Stimulated activated CD4-positive, alpha-beta T cell treated with anti-CD3 and anti-CD28 coated beads, Interleukin-1b, Interleukin-23, amount 100 ng/mL, for 1 hour (primary cell): ENCODE data around the gene OR4D9.

ENCODE experiments used
- DNase-seq, 2 donors: peaks; one replicate each; pipeline ENCODE4 v3.0.0-alpha.2; 2020; ENCODE audit warnings: low read depth in 2 of 2

Gene OR4D9

DNA sequence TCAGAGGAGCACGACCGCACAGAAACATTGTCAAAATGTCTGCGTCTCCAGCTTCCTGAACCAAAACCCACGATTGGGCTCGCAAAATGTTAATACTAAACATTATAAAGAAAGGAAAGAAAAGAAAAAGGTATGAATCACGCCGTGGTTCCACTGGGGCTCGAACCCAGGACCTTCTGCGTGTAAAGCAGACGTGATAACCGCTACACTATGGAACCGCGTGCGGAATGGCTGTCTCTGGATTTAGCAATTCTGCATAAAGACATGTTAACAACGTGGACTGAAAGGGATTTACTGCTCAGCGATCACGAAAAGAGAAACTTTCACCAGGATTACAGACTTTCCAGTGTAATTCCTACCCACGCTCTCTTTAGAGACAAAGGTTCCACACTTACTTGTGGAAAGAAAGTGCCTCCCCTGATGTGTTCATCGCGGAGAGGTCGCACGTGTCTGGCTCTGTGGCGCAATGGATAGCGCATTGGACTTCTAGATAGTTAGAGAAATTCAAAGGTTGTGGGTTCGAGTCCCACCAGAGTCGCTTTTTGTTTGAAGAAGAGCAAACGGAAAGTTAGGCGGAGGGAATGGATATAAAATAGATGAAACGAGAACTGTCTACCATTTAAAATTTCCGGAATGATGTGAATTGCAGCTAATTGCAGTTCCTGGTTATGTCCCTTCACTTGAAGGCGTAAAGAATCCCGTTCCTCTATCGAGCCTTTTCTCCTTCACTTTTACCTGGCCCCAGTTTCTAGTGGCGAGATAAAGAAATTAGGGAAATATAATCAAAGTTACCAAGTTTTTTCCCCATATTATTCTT is 39.7 kb downstream of the OR4D9 start:
- peak; percentile 57 to 70 for DNase-seq

DNA sequence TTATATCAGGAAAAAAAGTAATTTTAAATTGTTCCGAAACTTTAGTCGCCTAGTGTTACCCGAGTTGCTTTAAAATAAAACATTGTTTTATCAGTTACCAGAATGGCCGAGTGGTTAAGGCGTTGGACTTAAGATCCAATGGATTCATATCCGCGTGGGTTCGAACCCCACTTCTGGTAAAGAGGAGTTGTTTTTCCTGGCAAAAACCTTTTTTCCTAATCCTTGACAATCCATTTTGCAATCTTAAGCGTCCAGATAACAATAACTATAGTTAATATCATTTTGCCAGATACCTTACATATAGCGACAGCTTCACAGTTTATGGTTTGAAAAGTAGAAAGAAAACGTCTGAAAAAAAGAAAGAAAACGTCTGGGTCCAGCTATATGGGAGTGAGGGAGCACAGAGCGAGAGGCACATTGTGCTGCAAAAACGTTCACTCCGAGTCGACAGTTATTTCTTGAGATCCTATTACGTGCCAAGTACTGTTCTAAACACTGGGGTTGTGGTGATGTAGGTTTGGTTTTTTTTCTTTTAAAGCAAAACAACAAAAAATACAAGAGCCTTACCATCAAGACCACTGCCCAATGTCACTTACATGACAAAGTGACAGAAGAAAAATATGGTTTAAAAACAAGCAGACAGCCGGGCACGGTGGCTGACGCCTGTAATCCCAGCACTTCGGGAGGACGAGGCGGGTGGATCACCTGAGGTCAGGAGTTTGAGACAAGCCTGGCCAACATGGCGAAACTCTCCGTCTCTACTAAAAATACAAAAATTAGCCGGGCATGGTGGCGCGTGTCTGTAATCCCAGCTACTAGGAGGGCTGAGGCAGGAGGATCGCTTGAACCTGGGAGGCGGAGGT is 40.6 kb downstream of the OR4D9 start:
- DNase-seq = no peak

DNA sequence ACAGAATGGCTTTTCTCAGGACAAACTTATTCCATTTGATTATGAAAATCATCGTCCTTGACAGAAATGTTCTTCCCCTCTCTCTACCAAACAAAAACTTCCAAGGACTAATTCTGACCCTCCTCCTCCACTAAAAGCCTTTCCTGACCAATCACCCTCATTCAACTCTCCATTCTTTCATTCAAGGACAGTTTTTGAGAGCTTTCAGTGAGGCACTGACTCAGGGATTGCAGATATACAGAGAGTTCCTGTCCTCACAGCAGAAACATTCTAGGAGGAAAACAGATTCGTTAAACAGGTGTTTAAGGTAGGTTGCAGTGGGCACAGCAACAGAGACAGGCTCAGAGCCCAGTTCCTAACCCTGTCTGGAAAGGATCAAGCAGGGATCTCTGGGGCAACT is 41.5 kb downstream of the OR4D9 start:
- DNase-seq = no peak

DNA sequence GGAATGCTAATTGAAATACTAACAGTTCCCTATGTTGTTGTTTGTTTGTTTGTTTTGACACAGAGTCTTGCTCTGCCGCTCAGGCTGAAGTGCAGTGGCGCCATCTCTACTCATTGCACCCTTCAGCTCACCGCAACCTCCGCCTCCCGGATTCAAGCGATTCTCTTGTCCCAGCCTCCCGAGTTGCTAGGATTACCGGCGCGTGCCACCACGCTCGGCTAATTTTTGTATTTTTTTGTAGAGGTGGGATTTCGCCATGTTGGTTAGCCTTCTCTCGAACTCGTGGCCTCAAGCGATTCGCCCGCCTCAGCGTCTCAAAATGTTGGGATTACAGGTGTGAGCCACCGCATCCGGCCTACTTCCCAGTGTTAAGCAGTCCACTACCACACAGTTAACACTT is 42.0 kb downstream of the OR4D9 start:
- DNase-seq = no peak

DNA sequence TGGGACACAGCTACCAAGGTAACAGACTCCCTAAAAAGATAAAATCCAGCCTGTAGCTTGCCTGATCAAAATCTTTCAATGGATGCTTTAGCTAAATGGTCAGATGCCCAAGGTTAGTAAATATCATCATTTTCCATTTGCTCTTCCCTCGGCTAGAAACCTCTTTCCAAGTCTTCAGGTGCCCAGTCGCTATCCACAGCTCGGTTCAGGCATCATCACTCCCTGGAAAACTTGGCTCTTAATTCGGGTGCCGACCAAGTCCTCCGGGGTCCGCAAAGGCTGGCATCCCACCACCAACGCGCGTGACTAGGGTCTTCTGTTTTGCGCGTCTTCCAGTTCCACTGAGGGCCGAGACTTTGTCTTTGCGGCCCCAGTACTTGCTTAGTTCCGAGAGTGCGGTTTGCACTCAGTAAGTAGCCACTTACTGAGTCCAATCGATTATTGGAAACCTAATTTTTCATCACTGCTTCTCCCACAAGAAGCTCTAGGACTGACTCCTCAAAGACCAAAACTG is 44.3 kb downstream of the OR4D9 start:
- DNase-seq = no peak

DNA sequence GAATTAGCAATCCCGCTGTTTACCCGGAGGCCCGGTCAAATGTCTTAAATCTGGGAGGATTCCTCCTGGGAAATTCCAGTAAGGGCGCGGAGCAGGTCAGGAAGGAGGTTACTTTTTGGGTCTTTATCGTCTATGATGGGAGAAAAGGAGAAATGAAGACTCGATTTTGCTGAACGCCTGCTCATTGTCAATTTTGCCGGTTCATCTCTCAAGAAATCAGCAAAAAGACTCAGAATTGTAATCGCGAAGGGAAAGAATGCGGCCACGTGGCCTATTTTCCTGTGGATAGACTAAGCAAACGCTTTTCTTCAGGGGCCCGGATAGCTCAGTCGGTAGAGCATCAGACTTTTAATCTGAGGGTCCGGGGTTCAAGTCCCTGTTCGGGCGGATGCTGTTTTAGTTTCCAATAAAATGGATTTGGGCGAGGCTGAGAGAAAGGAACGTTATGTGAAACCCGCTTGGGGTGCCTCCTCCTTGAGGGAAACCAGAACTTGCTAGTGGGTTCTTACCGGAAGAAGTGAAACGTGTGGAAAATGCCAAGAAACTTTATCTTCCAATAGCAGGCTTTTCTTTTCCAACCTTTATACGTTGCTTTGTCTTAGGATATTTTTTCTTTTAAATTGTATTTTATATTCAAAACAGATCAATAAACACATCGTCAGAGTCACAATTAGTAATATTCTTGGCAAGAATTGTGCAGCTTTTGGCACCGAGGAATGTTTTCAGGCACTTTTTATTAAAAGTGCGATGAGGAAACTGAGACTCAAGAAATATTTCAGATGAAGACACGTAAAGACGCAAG is 45.0 kb downstream of the OR4D9 start:
- peak in 1 of 2 donors; percentile 66 for DNase-seq

DNA sequence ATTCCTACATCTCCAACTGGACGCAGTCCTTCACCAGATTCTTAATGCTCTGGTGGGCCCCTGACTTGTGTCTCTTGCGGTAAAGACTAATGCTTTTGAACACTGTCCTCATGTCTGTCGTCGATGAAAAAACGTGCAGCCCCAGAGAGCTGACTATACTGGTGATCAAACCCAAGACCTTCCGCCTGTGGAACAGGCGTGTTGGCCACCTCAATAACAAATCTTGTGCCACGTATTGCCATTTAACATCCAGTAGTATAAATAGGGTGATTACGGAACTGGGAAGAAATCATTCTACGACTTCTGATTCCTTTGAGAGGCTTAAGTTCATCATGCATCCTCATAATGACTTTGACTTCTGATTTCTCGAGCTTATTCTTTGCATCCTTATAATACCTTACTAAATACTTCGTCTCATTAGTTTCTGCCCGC is 45.6 kb downstream of the OR4D9 start:
- DNase-seq = no peak

DNA sequence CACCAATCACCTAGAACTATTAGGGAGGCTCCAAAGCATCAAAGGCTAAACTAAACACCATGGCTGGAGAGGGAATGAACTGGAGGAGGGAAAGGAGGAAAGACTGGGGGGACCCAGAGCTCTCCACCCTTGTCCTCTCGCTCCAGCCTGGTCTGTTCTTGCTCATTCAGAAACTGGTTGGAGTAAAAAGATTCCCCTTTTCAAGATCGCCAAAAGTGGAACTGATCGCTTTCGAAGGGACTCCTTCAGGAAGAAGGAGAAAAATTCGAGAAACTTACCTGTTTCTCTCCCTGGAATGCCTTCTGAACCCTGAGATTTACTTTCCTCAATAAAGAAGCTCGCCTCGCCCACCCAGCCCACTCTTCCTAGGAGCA is 46.9 kb downstream of the OR4D9 start:
- no peak for DNase-seq

DNA sequence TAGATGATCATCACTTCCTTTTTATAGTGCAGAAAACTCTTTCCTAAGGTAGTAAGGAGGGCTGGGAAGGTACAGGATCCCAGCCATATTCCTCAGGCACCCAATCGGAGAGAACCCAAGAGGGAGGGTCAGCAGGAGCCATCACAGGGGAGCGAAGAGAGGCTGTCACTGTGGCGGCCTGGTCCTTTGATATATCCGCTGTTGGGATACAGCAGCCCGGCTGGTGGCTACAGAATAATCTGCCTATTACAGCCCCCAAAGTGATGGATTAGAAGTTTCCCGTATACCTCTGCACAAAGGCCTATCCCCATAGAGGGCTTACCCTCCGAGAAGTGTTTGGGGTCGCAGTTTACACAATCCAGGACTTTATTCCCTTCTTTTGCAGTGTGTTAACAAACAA is 48.5 kb downstream of the OR4D9 start:
- no peak for DNase-seq

DNA sequence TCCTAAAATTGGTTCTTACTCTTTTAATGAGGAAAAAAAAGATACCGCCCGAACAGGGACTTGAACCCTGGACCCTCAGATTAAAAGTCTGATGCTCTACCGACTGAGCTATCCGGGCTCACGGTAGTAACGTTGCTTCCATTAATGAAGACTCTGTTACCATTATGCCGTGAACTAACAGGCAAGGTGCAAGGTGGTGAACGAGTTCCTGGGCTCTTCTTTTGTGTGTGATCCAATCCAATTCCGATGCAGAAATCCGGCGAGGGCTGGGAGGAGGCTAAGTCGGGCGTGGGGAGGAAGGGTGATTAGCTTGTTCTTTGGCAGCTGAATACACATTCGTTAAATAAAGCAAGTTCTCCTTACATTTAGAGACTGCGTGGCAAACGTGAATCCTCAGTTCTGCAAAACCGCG is 49.0 kb downstream of the OR4D9 start:
- DNase-seq = peak; percentile 54 to 61

DNA sequence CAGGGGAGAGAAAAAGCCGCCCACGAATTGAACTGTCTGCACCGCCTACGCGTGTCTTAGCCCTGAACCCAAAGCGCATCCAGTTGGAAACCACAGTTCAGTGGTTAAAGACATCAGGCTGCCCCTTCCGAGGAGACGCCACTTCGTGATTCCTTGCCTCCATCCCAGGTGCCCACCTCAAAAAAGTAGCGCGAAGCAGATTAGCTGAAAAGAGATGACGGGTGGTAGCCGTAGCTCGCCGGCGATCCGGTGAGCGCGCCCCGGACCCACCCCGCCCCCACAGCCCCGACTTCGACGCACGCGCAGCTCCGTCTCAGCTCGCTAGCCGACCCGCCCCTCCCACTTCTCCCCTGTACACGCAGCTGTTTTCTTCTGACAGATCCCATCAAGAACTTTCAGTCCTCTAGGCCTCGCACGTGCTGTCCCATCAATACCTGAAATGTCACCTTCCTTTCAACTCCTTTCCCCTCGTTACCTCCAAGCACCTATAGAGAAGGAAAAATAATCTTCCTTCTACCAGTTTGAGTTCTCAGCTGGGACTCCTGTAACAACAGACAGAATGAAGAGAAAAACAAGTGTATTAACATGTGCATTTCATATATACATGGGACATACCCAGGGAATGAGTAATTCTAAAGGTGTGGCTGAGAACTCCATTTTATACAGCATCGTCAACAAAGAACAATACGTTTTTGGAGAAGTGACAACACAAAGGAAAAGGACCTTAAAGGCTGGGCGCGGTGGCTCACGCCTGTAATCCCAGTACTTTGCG is 49.5 kb downstream of the OR4D9 start:
- DNase-seq = peak; percentile 62 to 70

DNA sequence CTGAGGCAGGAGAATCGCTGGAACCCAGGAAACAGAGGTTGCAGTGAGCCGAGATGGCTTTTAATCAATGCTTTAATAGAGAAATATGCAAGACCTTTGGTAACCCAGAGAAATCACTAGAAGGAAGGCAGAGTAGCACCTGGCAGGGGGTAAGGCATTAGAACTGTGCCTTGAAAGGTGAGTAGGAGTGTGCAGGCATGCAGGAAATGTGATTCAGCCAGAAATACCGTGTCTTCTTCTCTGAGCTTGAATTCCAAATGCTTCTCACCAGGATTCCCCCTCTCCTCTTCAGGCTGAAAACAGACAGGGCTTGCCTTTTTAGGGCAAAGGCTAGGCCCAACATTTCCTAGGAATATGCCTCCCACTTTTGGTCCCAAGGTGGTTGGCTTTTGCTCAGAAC is 51.0 kb downstream of the OR4D9 start:
- DNase-seq = no peak
